Measurements from ENCODE around the gene OCSTAMP. TPM values are rescaled to one million over a fixed set of nuclear protein-coding genes. Genes with fewer than 3 reads are reported as not detected.

Gene OCSTAMP
- total RNA-seq, 6 experiments from 2014 or later, result not detected

- no peak overlapping the region for H3K27ac ChIP-seq
- no peaks in the 10 kb centered on the region for H3K36me3 ChIP-seq
- H3K4me3 ChIP-seq, result no peak overlapping the region
- no peak for DNase-seq
- no peaks in the 10 kb centered on the region for H3K9me3 ChIP-seq
- no peaks in the 10 kb centered on the region for H3K27me3 ChIP-seq
- TF ChIP-seq CTCF (IDR thresholded peaks at IDR 0.05) (no peak), POLR2A (IDR thresholded peaks at IDR 0.05) (no peak)
- WGBS (ENCODE audit: insufficient coverage, low coverage, low lambda C conversion rate, missing lambda C conversion rate), result 59% methylated on average over 4 of the region's 4 CpGs
- no peaks in the 10 kb centered on the region for H3K4me1 ChIP-seq
- ATAC-seq, result no peak
- intact Hi-C loops (cut with DNase I), result no loop called here
Measured at GRCh38 chr20:46494077-46494476, 56.4 kb downstream of the OCSTAMP start.

- H3K4me3 ChIP-seq, result no peak overlapping the region
- H3K27me3 ChIP-seq, result no peaks in the 10 kb centered on the region
- no peak for DNase-seq
- intact Hi-C loops (cut with DNase I), result no loop called here
- H3K36me3 ChIP-seq, result no peaks in the 10 kb centered on the region
- ATAC-seq, result no peak
- H3K4me1 ChIP-seq, result no peaks in the 10 kb centered on the region
- no peaks in the 10 kb centered on the region for H3K9me3 ChIP-seq
- no peak overlapping the region for H3K27ac ChIP-seq
- 66% methylated on average over 8 of the region's 8 CpGs for WGBS (ENCODE audit: insufficient coverage, low coverage, low lambda C conversion rate, missing lambda C conversion rate)
- no peak for TF ChIP-seq POLR2A (IDR thresholded peaks at IDR 0.05)
- no peak for TF ChIP-seq CTCF (IDR thresholded peaks at IDR 0.05)
Measured at GRCh38 chr20:46491354-46491753, 59.1 kb downstream of the OCSTAMP start.

Other genes starting within 250 kb of the OCSTAMP start
- not detected for gene CDH22, start 242.2 kb downstream of the OCSTAMP start, total RNA-seq
- 10 to 100 TPM; 14.9 to 22.9 (median 17.4) TPM for gene ELMO2, start 144.0 kb downstream of the OCSTAMP start, total RNA-seq
- gene ZNF334, start 37.1 kb downstream of the OCSTAMP start, total RNA-seq, result 1 to 10 TPM in 3 of 6 experiments, under 1 TPM in 3; 0.55 to 2.8 (median 1.3) TPM
- gene SLC13A3, start 100.8 kb upstream of the OCSTAMP start, total RNA-seq, result 10 to 100 TPM in 3 of 6 experiments, 1 to 10 TPM in 3; 3.7 to 14.6 (median 9.3) TPM
- 1 to 10 TPM; 3.1 to 10.0 (median 5.2) TPM for gene TP53RK, start 138.8 kb upstream of the OCSTAMP start, total RNA-seq
- 10 to 100 TPM; 35.4 to 47.3 (median 42.7) TPM for gene SLC2A10, start 159.0 kb upstream of the OCSTAMP start, total RNA-seq

All from right lobe of liver (tissue), 6 donors.